GM12878 (cell line): ENCODE results near the gene ARL17B. TPM values are rescaled to one million over a fixed set of nuclear protein-coding genes. Genes with fewer than 3 reads are reported as not detected.

Experiments
- ATAC-seq: fragments of 200-7000 bp; cut with Tn5 transposase; 3 replicates; pipeline ENCODE4 v1.9.1; 2020; ENCODE audit warnings: mild to moderate bottlenecking, moderate library complexity
- BruUV-seq: library from RNA; stranded (reverse); fragments of 400-500 nt; replicated peaks from 2 replicates; lab custom pipeline; 2021; lab: Mats Ljungman, UMichigan
- CTCF ChIA-PET: fragments of 300-600 bp; sonication (Branson Sonifier 250); formaldehyde crosslinking; extraction: SDS; loops from one replicate; lab custom pipeline; 2021; ENCODE audit warnings: inconsistent platforms; lab: Yijun Ruan, JAX
- POLR2A ChIA-PET: fragments of 350-600 bp; formaldehyde crosslinking; extraction: SDS; loops from one replicate; lab custom pipeline; 2021; ENCODE audit warnings: inconsistent platforms; lab: Charles Lee
- RAD21 ChIA-PET: fragments of 300-600 bp; sonication (Branson Sonifier 250); formaldehyde crosslinking; loops from one replicate; lab custom pipeline; 2023; ENCODE audit warnings: antibody characterized with exemption; ENCODE audit not compliant: unreplicated experiment; lab: Charles Lee
- SMC1A ChIA-PET: fragments of 300-600 bp; sonication (Branson Sonifier 250); formaldehyde crosslinking; loops from one replicate; lab custom pipeline; 2023; ENCODE audit not compliant: unreplicated experiment, uncharacterized antibody; lab: Charles Lee
- DNase-seq: peaks from one replicate; pipeline ENCODE4 v3.0.0-alpha.2; 2011; ENCODE audit warnings: low read depth, low spot score
- FAIRE-seq: peaks from 3 replicates; lab custom pipeline; 2011; peaks lifted over from hg19 to GRCh38; lab: Jason Lieb, UNC
- H2AFZ ChIP-seq: 2 replicates; pipeline ENCODE4 v1.6.0; 2011; ENCODE audit warnings: low read depth, low read length, control low read depth; ENCODE audit not compliant: control insufficient read depth
- H3K27ac ChIP-seq: 2 replicates; pipeline ENCODE4 v1.5.1; 2011; ENCODE audit warnings: control low read depth; ENCODE audit not compliant: control insufficient read depth, insufficient read depth
- H3K27me3 ChIP-seq, 2 experiments: replicated peaks in 1 of 2; 2 replicates each; pipeline versions ENCODE4 v1.6.0 to v1.6.1; 2011; ENCODE audit warnings: low read length in 1 of 2; ENCODE audit not compliant: control insufficient read depth in 2 of 2, insufficient read depth in 2 of 2
- H3K36me3 ChIP-seq, 2 experiments: 2 replicates each; pipeline ENCODE4 v1.5.1; 2011; ENCODE audit warnings: low read length in 1 of 2; ENCODE audit not compliant: control insufficient read depth in 2 of 2, insufficient read depth in 2 of 2
- H3K4me1 ChIP-seq: 2 replicates; pipeline ENCODE4 v1.6.1; 2011; ENCODE audit warnings: mild to moderate bottlenecking, low read length, moderate library complexity, mixed read lengths; ENCODE audit not compliant: control insufficient read depth, insufficient read depth
- H3K4me2 ChIP-seq: 2 replicates; pipeline ENCODE4 v1.6.0; 2011; ENCODE audit warnings: control low read depth; ENCODE audit not compliant: control insufficient read depth, insufficient read depth
- H3K4me3 ChIP-seq: fragments of 200-600 bp; sonication (generic); 2 replicates; pipeline ENCODE4 v1.5.1; 2016
- H3K79me2 ChIP-seq: 2 replicates; pipeline ENCODE4 v1.6.0; 2011; ENCODE audit warnings: low read length; ENCODE audit not compliant: control insufficient read depth, insufficient read depth
- H3K9ac ChIP-seq: 2 replicates; pipeline ENCODE4 v1.8.0; 2011; ENCODE audit warnings: low read length, control low read depth, mixed read lengths; ENCODE audit not compliant: control insufficient read depth, insufficient read depth
- H3K9me3 ChIP-seq: replicated peaks from 3 replicates; pipeline ENCODE4 v1.5.1; 2011; ENCODE audit warnings: mild to moderate bottlenecking, low read length; ENCODE audit not compliant: control insufficient read depth, insufficient read depth
- H4K20me1 ChIP-seq: 2 replicates; pipeline ENCODE4 v1.6.0; 2011; ENCODE audit not compliant: control insufficient read depth, insufficient read depth
- CREB1 ChIP-seq: IDR thresholded peaks from 2 replicates; pipeline ENCODE4 v1.6.1; 2012; ENCODE audit warnings: low read depth, mild to moderate bottlenecking, inconsistent platforms
- TCF7 ChIP-seq: IDR thresholded peaks from 2 replicates; pipeline ENCODE4 v1.6.1; 2014; ENCODE audit warnings: antibody characterized with exemption, borderline replicate concordance
- WRNIP1 ChIP-seq: IDR thresholded peaks from 2 replicates; pipeline ENCODE4 v1.6.1; 2011; ENCODE audit warnings: low read depth, low read length, improper control_type of control experiment, borderline replicate concordance
- ZNF207 ChIP-seq: fragments of 450-650 bp; IDR thresholded peaks from 2 replicates; pipeline ENCODE4 v1.6.1; 2014; ENCODE audit warnings: antibody characterized with exemption, mild to moderate bottlenecking, borderline replicate concordance
- ZSCAN29 ChIP-seq: fragments of 450-650 bp; IDR thresholded peaks from 2 replicates; pipeline ENCODE4 v1.6.1; 2017; ENCODE audit warnings: mild to moderate bottlenecking, moderate library complexity
- WGBS: methylation state at CpG from one replicate; pipeline ENCODE4 v1.1.6; 2016; ENCODE audit warnings: low lambda C conversion rate; ENCODE audit not compliant: insufficient replicate concordance, insufficient coverage; ENCODE audit errors: missing lambda C conversion rate; 5-methylcytosine and 5-hydroxymethylcytosine counted together
- in situ Hi-C: fragments of 300-500 bp; cut with MboI; formaldehyde crosslinking; loops from 9 replicates; pipeline ENCODE4 v1.14.3; 2018; ENCODE audit warnings: mixed read lengths
- intact Hi-C: fragments of 100-400 bp; cut with micrococcal nuclease; formaldehyde crosslinking; loops from one replicate; pipeline ENCODE4 v1.14.2; 2022; ENCODE audit not compliant: unreplicated experiment
- polyA plus RNA-seq, 11 experiments: library from polyadenylated mRNA; depleted of rRNA in 4 of 11; unstranded in 6 of 11; stranded (reverse) in 5 of 11; fragments of >200 nt; fragmentation: Nextera tagmentation in 4 of 11; fragmentation: Illumina TruSeq in 1 of 11; extraction: Ambion mirVana in 4 of 11; extraction: Trizol in 1 of 11; gene quantifications; 1 replicate in 1 of 11; 2 replicates in 10 of 11; pipeline versions ENCODE4 v1.2.1 to v1.2.3, GENCODE V29; 2011 to 2016; ENCODE audit warnings: inconsistent platforms in 2 of 11, missing spikeins in 2 of 11, low read depth in 1 of 11
- total RNA-seq, 4 experiments: library from RNA; depleted of rRNA in 3 of 4; stranded (reverse); fragments of >200 nt in 3 of 4; fragmentation: Illumina TruSeq in 1 of 4; extraction: Trizol in 1 of 4; gene quantifications; 2 replicates each; pipeline versions ENCODE4 v1.2.1 to v1.2.3, GENCODE V29; 2013 to 2021
- TF ChIP-seq, protein P1 (sequence below): fragments of 450-650 bp; IDR thresholded peaks from 2 replicates; pipeline ENCODE4 v1.6.1; 2016; ENCODE audit warnings: mild to moderate bottlenecking, moderate library complexity, borderline replicate concordance
- TF ChIP-seq, protein P2 (sequence below): fragments of 450-650 bp; formaldehyde crosslinking; IDR thresholded peaks from 2 replicates; pipeline ENCODE4 v1.5.0; 2022; ENCODE audit warnings: mild to moderate bottlenecking, missing genetic modification characterization

ARL17B gene
- total and polyA plus RNA-seq, 10 of the 15 experiments (the other 5 are each of a cell fraction or from before 2014, with no cell fraction given) = 6.0 to 25.1 (median 14.2) TPM

DNA sequence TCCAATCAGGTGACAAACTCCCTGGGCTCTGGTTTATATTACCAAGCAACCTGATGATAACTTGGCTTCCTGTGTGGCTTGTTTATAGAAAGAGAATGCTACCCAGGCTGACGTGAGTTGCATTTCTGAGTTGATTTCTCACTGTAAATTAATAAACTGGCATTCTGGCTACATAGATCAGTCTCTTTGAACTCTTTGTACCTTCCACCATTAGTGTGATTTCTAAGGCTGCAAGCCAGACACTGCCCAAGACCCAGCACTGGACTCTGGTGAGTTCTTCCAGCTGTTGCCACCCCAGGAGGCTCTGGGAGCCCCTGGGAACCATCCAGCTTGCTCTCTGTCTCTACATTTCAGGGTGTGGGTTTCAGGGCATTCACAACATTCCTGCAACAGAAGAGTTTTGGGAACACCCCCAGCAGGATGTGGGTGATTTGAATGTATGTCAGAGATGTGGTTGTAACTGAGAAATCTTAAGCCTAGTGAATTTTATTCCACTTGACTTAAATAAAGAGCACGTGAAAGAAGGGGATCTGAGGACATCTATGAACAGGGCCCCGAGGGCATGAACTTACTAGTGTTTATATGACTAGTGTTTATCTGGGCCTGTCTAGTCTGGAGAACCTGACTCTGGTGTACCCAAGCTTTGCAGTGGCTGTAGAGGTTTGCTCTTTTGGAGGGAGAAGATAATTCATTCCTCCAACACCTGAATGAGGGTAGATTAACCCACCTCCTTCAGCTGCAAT is 96.9 kb downstream of the ARL17B start:
- Histone ChIP-seq H2AFZ (peak overlapping the region; percentile 21; the same call in 1 of the 2 replicates), H3K4me3 (no peak overlapping the region), H3K27me3 (no peaks in the 10 kb centered on the region; a peak in 2 of 4 replicates), H3K9me3 (no peaks in the 10 kb centered on the region), H3K79me2 (no peaks in the 10 kb centered on the region), H3K9ac (no peak overlapping the region)
- DNase-seq = no peak
- ChIA-PET POLR2A (interaction anchor here (0.7 kb wide), 2 partner anchors 32 to 981 kb away, joined by 3 to 5 read pairs; no protein-coding TSS in a partner anchor), RAD21 (interaction anchor here (1.0 kb wide), 1 partner anchor 22 kb away, joined by 3 read pairs; no protein-coding TSS in a partner anchor)
- intact Hi-C loops = no loop called here
- no peak for ATAC-seq
- TF ChIP-seq, protein P1, sequence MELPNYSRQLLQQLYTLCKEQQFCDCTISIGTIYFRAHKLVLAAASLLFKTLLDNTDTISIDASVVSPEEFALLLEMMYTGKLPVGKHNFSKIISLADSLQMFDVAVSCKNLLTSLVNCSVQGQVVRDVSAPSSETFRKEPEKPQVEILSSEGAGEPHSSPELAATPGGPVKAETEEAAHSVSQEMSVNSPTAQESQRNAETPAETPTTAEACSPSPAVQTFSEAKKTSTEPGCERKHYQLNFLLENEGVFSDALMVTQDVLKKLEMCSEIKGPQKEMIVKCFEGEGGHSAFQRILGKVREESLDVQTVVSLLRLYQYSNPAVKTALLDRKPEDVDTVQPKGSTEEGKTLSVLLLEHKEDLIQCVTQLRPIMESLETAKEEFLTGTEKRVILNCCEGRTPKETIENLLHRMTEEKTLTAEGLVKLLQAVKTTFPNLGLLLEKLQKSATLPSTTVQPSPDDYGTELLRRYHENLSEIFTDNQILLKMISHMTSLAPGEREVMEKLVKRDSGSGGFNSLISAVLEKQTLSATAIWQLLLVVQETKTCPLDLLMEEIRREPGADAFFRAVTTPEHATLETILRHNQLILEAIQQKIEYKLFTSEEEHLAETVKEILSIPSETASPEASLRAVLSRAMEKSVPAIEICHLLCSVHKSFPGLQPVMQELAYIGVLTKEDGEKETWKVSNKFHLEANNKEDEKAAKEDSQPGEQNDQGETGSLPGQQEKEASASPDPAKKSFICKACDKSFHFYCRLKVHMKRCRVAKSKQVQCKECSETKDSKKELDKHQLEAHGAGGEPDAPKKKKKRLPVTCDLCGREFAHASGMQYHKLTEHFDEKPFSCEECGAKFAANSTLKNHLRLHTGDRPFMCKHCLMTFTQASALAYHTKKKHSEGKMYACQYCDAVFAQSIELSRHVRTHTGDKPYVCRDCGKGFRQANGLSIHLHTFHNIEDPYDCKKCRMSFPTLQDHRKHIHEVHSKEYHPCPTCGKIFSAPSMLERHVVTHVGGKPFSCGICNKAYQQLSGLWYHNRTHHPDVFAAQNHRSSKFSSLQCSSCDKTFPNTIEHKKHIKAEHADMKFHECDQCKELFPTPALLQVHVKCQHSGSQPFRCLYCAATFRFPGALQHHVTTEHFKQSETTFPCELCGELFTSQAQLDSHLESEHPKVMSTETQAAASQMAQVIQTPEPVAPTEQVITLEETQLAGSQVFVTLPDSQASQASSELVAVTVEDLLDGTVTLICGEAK = no peak
- no peak for TF ChIP-seq WRNIP1
- TF ChIP-seq, protein P2, sequence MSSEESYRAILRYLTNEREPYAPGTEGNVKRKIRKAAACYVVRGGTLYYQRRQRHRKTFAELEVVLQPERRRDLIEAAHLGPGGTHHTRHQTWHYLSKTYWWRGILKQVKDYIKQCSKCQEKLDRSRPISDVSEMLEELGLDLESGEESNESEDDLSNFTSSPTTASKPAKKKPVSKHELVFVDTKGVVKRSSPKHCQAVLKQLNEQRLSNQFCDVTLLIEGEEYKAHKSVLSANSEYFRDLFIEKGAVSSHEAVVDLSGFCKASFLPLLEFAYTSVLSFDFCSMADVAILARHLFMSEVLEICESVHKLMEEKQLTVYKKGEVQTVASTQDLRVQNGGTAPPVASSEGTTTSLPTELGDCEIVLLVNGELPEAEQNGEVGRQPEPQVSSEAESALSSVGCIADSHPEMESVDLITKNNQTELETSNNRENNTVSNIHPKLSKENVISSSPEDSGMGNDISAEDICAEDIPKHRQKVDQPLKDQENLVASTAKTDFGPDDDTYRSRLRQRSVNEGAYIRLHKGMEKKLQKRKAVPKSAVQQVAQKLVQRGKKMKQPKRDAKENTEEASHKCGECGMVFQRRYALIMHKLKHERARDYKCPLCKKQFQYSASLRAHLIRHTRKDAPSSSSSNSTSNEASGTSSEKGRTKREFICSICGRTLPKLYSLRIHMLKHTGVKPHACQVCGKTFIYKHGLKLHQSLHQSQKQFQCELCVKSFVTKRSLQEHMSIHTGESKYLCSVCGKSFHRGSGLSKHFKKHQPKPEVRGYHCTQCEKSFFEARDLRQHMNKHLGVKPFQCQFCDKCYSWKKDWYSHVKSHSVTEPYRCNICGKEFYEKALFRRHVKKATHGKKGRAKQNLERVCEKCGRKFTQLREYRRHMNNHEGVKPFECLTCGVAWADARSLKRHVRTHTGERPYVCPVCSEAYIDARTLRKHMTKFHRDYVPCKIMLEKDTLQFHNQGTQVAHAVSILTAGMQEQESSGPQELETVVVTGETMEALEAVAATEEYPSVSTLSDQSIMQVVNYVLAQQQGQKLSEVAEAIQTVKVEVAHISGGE (CRISPR knock-in tag) = no peak
- TF ChIP-seq CREB1 = no peak
- TF ChIP-seq TCF7 = no peak
- TF ChIP-seq ZSCAN29 = no peak
- TF ChIP-seq ZNF207 = no peak
- TF ChIP-seq, all 136 proteins: peak for 0
- in situ Hi-C loops = loop anchor here (5.0 to 25.0 kb wide), 2 partner anchors 262 to 677 kb away; no protein-coding TSS in a partner anchor
- ChIA-PET SMC1A (interaction anchor here (0.7 to 2.0 kb wide), 2 partner anchors 22 to 25 kb away, joined by 3 to 7 read pairs; no protein-coding TSS in a partner anchor), CTCF (interaction anchor here (1.7 to 1.9 kb wide), 2 partner anchors 22 to 79 kb away, joined by 6 to 7 read pairs; no protein-coding TSS in a partner anchor)
- H4K20me1 ChIP-seq = no peaks in the 10 kb centered on the region
- H3K4me2 ChIP-seq = no peak overlapping the region
- no peak overlapping the region for H3K27ac ChIP-seq
- peaks cover 13% of the 10 kb centered on the region for H3K4me1 ChIP-seq
- 1% methylated on average over 3 of the region's 3 CpGs for WGBS
- no TSS peak for BruUV-seq
- no peaks in the 10 kb centered on the region for H3K36me3 ChIP-seq
- FAIRE-seq = no peak
